CD4-positive, alpha-beta T cell treated with Interleukin-6 at 100 ng/mL for 8 hours (primary cell): Measurements from ENCODE around the gene PSORS1C2.

Experiments
- DNase-seq: peaks from one replicate; pipeline ENCODE4 v3.0.0-alpha.2; 2020; ENCODE audit warnings: mixed read lengths, low spot score

PSORS1C2 gene

GRCh38 chr6:31113861-31114540 lies 24.9 kb downstream of the PSORS1C2 start:
- DNase-seq, result no peak

GRCh38 chr6:31112478-31112877 lies 26.4 kb downstream of the PSORS1C2 start, which contains the start of gene C6orf15:
Gene C6orf15 (minus strand): TSS chr6:31112575. CDS start chr6:31112555, 20 bp downstream.
- no peak for DNase-seq

GRCh38 chr6:31111712-31112111 lies 27.2 kb downstream of the PSORS1C2 start:
- no peak for DNase-seq

GRCh38 chr6:31110825-31111582 lies 27.9 kb downstream of the PSORS1C2 start:
- no peak for DNase-seq

GRCh38 chr6:31107052-31107451 lies 31.8 kb downstream of the PSORS1C2 start:
- no peak for DNase-seq

GRCh38 chr6:31103136-31103535 lies 35.7 kb downstream of the PSORS1C2 start:
- no peak for DNase-seq

GRCh38 chr6:31098449-31098938 lies 40.4 kb downstream of the PSORS1C2 start:
- no peak for DNase-seq

- DNase-seq, result no peak
Observed at GRCh38 chr6:31096656-31097055, 42.2 kb downstream of the PSORS1C2 start.

- no peak for DNase-seq
Observed at GRCh38 chr6:31096215-31096614, 42.7 kb downstream of the PSORS1C2 start.

- peak; percentile 78 for DNase-seq
Observed at GRCh38 chr6:31094389-31094881, 44.4 kb downstream of the PSORS1C2 start.

- no peak for DNase-seq
Observed at GRCh38 chr6:31092769-31093505, 45.9 kb downstream of the PSORS1C2 start.

- no peak for DNase-seq
Observed at GRCh38 chr6:31092238-31092637, 46.6 kb downstream of the PSORS1C2 start.

GRCh38 chr6:31091680-31092079 lies 47.2 kb downstream of the PSORS1C2 start:
- no peak for DNase-seq

GRCh38 chr6:31090973-31091364 lies 47.9 kb downstream of the PSORS1C2 start:
- no peak for DNase-seq

- DNase-seq, result no peak
Observed at GRCh38 chr6:31090275-31090972, 48.4 kb downstream of the PSORS1C2 start.
